Endodermal cell (in vitro differentiated cells): Measurements from ENCODE around the gene PPIA. TPM values are rescaled to one million over a fixed set of nuclear protein-coding genes. Genes with fewer than 3 reads are reported as not detected.

Experiments used
- DNase-seq: peaks from one replicate; pipeline ENCODE4 v3.0.0-alpha.2; 2017
- H3K27ac ChIP-seq: 2 replicates; pipeline ENCODE4 v1.5.1; 2013; ENCODE audit warnings: mild to moderate bottlenecking, low read depth, low read length, moderate library complexity
- H3K27me3 ChIP-seq: 2 replicates; pipeline ENCODE4 v1.6.1; 2013; ENCODE audit warnings: mild to moderate bottlenecking, low read length, moderate library complexity; ENCODE audit not compliant: insufficient read depth, control insufficient read depth, poor library complexity, severe bottlenecking
- H3K36me3 ChIP-seq: 2 replicates; pipeline ENCODE4 v1.7.0; 2013; ENCODE audit warnings: mild to moderate bottlenecking, low read length, moderate library complexity; ENCODE audit not compliant: control insufficient read depth, insufficient read depth
- H3K4me1 ChIP-seq: one replicate; pipeline ENCODE4 v1.7.0; 2013; ENCODE audit warnings: low read length; ENCODE audit not compliant: control insufficient read depth, insufficient read depth
- H3K4me3 ChIP-seq: 2 replicates; pipeline ENCODE4 v1.5.1; 2013; ENCODE audit warnings: mild to moderate bottlenecking, low read length, moderate library complexity
- H3K9ac ChIP-seq: 2 replicates; pipeline ENCODE4 v1.6.1; 2013; ENCODE audit warnings: mild to moderate bottlenecking, low read length, moderate library complexity; ENCODE audit not compliant: poor library complexity, severe bottlenecking; ENCODE audit errors: extremely low read depth
- H3K9me3 ChIP-seq: 2 replicates; pipeline ENCODE4 v1.6.1; 2013; ENCODE audit warnings: mild to moderate bottlenecking, low read length, moderate library complexity; ENCODE audit not compliant: control insufficient read depth
- H3K27ac Mint-ChIP-seq: 2 replicates; pipeline ENCODE4 v1.8.0; 2020; ENCODE audit warnings: mixed read lengths
- H3K27me3 Mint-ChIP-seq: 2 replicates; pipeline ENCODE4 v1.8.0; 2021; ENCODE audit warnings: mild to moderate bottlenecking, mixed read lengths; ENCODE audit not compliant: insufficient read depth
- H3K36me3 Mint-ChIP-seq: 2 replicates; pipeline ENCODE4 v1.8.0; 2020; ENCODE audit warnings: low read depth, mixed read lengths
- H3K4me1 Mint-ChIP-seq: 2 replicates; pipeline ENCODE4 v1.8.0; 2020; ENCODE audit warnings: mixed read lengths
- H3K4me3 Mint-ChIP-seq: 2 replicates; pipeline ENCODE4 v1.8.0; 2020; ENCODE audit warnings: mild to moderate bottlenecking, moderate library complexity, mixed read lengths
- H3K9me3 Mint-ChIP-seq: 2 replicates; pipeline ENCODE4 v1.8.0; 2020; ENCODE audit warnings: mild to moderate bottlenecking, mixed read lengths
- CTCF ChIP-seq: fragments of 200-600 bp; sonication (generic); conservative IDR thresholded peaks from 2 replicates; pipeline ENCODE4 v1.5.0; 2021; ENCODE audit warnings: antibody characterized with exemption, mild to moderate bottlenecking
- WGBS, 2 experiments: methylation state at CpG; one replicate each; pipeline versions ENCODE4 v1.1.5 to v1.1.7; 2013; ENCODE audit warnings: missing lambda C conversion rate in 2 of 2, mixed read lengths in 1 of 2; ENCODE audit not compliant: insufficient coverage in 1 of 2, insufficient read length in 1 of 2; 5-methylcytosine and 5-hydroxymethylcytosine counted together
- total RNA-seq, 2 donors: library from RNA; stranded (reverse); fragmentation: NEBNext Ultra II Directional in 1 of 2; extraction: Animal tissue kit (Norgen Biotek cat#: 25700) in 1 of 2; gene quantifications; 2 replicates in 1 of 2; 3 replicates in 1 of 2; pipeline ENCODE4 v1.2.1, GENCODE V29; 2021

Gene PPIA
- total RNA-seq, 2 donors from 2014 or later, result 1,857 to 1,899 TPM

DNA sequence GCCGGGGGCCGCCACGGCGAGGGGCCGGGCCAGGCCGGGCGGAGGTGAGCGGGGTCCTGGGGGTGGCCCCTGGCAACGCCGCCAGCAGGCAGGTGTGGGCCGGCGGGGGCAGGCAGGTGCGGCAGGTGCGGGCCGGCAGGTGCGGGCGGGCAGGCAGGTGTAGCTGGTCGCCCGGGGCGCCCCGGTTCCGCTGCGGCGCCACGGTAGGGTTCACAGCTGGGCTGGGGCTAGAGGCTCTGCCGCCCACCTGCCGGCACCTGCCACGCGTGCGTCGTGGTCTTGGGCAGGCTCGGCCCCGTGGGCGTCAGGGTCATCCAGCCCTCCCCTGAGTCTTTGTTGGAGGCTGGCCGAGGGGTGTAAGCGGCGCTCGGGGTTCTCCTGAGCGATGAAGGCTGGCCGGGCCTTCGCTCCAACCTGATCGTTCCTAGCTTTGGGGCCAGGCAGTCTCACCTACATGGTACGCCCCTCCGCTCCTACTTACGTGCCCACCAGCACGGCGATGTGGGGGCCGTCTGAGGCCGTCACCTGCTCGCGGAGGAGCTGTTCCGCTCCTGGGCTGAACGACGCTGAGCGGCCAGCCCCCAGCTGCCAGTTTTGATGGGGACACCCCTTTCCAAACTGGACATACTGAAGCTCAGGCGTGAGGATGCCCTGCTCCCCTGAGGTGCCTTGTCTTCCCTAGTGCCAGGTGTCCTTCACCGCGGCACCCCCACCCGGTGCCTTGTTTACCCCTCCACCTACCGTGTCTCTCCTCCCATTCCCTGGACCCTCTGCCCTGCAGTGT, 47.3 kb upstream of the PPIA start:
- Histone ChIP-seq H3K4me3 (peak overlapping the region; percentile 84), H3K36me3 (no peaks in the 10 kb centered on the region), H3K27me3 (no peaks in the 10 kb centered on the region), H3K9me3 (no peaks in the 10 kb centered on the region), H3K27ac (peak overlapping the region; percentile 38), H3K4me1 (no peaks in the 10 kb centered on the region), H3K9ac (peak overlapping the region; percentile 39)
- Mint-ChIP-seq H3K4me1 (peaks cover 14% of the 10 kb centered on the region), H3K9me3 (no peaks in the 10 kb centered on the region), H3K4me3 (peak overlapping the region; percentile 80), H3K27me3 (no peaks in the 10 kb centered on the region), H3K27ac (peak overlapping the region; percentile 0), H3K36me3 (peaks cover 8% of the 10 kb centered on the region)
- no peak for TF ChIP-seq CTCF
- peak; percentile 58 for DNase-seq
- 2 to 10% methylated on average over 10 to 60 of the region's 60 CpGs for WGBS, 2 experiments

DNA sequence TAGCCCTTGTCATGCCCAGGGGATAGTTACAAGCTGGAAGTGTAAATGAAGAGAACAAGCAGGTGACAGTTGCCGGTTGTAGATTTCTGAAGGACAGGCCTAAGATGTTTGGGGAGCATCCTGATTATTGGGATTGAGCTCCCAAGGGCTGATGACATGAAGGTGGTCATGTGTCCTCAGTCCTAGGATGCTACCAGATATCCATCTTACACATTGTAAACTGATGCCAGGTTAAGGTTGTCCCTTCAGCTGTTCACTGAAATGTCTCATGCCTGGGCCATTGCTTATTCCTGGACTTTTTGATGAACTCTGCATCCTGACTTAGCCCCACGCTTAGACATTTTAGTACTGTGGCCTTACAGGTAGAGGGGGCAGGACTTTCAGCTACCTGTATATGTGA, 46.5 kb upstream of the PPIA start:
- no peak for DNase-seq
- no peak overlapping the region for H3K27ac Mint-ChIP-seq
- H3K27ac ChIP-seq, result no peak overlapping the region
- H3K9me3 Mint-ChIP-seq, result no peaks in the 10 kb centered on the region
- H3K36me3 Mint-ChIP-seq, result peaks cover 8% of the 10 kb centered on the region
- no peaks in the 10 kb centered on the region for H3K9me3 ChIP-seq
- TF ChIP-seq CTCF, result no peak
- WGBS, 2 experiments, result 91 to 94% methylated on average over 2 of the region's 2 CpGs
- H3K36me3 ChIP-seq, result no peaks in the 10 kb centered on the region
- no peaks in the 10 kb centered on the region for H3K4me1 ChIP-seq
- peaks cover 14% of the 10 kb centered on the region for H3K4me1 Mint-ChIP-seq
- no peak overlapping the region for H3K9ac ChIP-seq
- H3K27me3 Mint-ChIP-seq, result no peaks in the 10 kb centered on the region
- no peaks in the 10 kb centered on the region for H3K27me3 ChIP-seq
- peak overlapping the region; percentile 80 for H3K4me3 Mint-ChIP-seq
- H3K4me3 ChIP-seq, result peak overlapping the region; percentile 84

- H3K27ac Mint-ChIP-seq, result no peak overlapping the region
- H3K36me3 Mint-ChIP-seq, result peaks cover 8% of the 10 kb centered on the region
- peaks cover 14% of the 10 kb centered on the region for H3K4me1 Mint-ChIP-seq
- H3K4me3 ChIP-seq, result no peak overlapping the region
- H3K4me3 Mint-ChIP-seq, result peak overlapping the region; percentile 80
- no peaks in the 10 kb centered on the region for H3K36me3 ChIP-seq
- H3K27me3 ChIP-seq, result no peaks in the 10 kb centered on the region
- H3K9me3 Mint-ChIP-seq, result no peaks in the 10 kb centered on the region
- no peak for DNase-seq
- WGBS, 2 experiments, result 94% methylated on average over 3 of the region's 3 CpGs
- H3K27me3 Mint-ChIP-seq, result no peaks in the 10 kb centered on the region
- no peak overlapping the region for H3K27ac ChIP-seq
- H3K9me3 ChIP-seq, result no peaks in the 10 kb centered on the region
- no peaks in the 10 kb centered on the region for H3K4me1 ChIP-seq
- TF ChIP-seq CTCF, result no peak
- no peak overlapping the region for H3K9ac ChIP-seq
Observed at GRCh38 chr7:44750424-44750823, 46.1 kb upstream of the PPIA start.
